H9 (cell line): ENCODE data around the gene ARHGAP45. TPM values are rescaled to one million over a fixed set of nuclear protein-coding genes. Genes with fewer than 3 reads are reported as not detected.
A peak's percentile ranks its signal among the peaks of the same experiment; 100 is the strongest.

Experiments used
- DNase-seq: peaks from one replicate; pipeline ENCODE4 v3.0.0-alpha.2; 2017
- H2AFZ ChIP-seq: one replicate; pipeline ENCODE4 v1.6.1; 2013; ENCODE audit warnings: mild to moderate bottlenecking, low read length, control low read depth, moderate library complexity
- H2AK5ac ChIP-seq: 2 replicates; pipeline ENCODE4 v1.6.1; 2013; ENCODE audit warnings: low read length, control low read depth, mixed read lengths; ENCODE audit not compliant: insufficient read length
- H2BK120ac ChIP-seq: one replicate; pipeline ENCODE4 v1.6.1; 2013; ENCODE audit warnings: low read depth, mild to moderate bottlenecking, low read length, control low read depth, inconsistent platforms; ENCODE audit not compliant: poor library complexity, severe bottlenecking
- H2BK12ac ChIP-seq: 2 replicates; pipeline ENCODE4 v1.6.1; 2013; ENCODE audit warnings: low read length, control low read depth, mixed read lengths, low read depth; ENCODE audit not compliant: insufficient read length
- H2BK15ac ChIP-seq: 2 replicates; pipeline ENCODE4 v1.6.1; 2013; ENCODE audit warnings: low read depth, low read length, control low read depth
- H2BK20ac ChIP-seq: one replicate; pipeline ENCODE4 v1.6.1; 2013; ENCODE audit warnings: low read depth, mild to moderate bottlenecking, low read length, control low read depth, inconsistent platforms; ENCODE audit not compliant: poor library complexity, severe bottlenecking
- H2BK5ac ChIP-seq: 2 replicates; pipeline ENCODE4 v1.6.1; 2013; ENCODE audit warnings: low read length, control low read depth, mixed read lengths; ENCODE audit not compliant: insufficient read length
- H3K14ac ChIP-seq: 2 replicates; pipeline ENCODE4 v1.6.1; 2013; ENCODE audit warnings: low read length, control low read depth; ENCODE audit not compliant: insufficient read depth
- H3K18ac ChIP-seq: 2 replicates; pipeline ENCODE4 v1.6.1; 2013; ENCODE audit warnings: low read depth, mild to moderate bottlenecking, mixed read lengths, low read length, control low read depth; ENCODE audit not compliant: insufficient read length
- H3K23ac ChIP-seq: 2 replicates; pipeline ENCODE4 v1.6.1; 2013; ENCODE audit warnings: low read length, control low read depth, mixed read lengths, low read depth; ENCODE audit not compliant: insufficient read length
- H3K23me2 ChIP-seq: 2 replicates; pipeline ENCODE4 v1.6.1; 2013; ENCODE audit warnings: low read depth, mild to moderate bottlenecking, mixed read lengths, low read length, control low read depth; ENCODE audit not compliant: insufficient read length, poor library complexity, severe bottlenecking
- H3K27ac ChIP-seq: 2 replicates; pipeline ENCODE4 v1.5.1; 2013; ENCODE audit warnings: low read length, control low read depth, mixed read lengths, low read depth; ENCODE audit not compliant: insufficient read length
- H3K27me3 ChIP-seq: 2 replicates; pipeline ENCODE4 v1.6.1; 2013; ENCODE audit warnings: low read length, control low read depth, inconsistent platforms; ENCODE audit not compliant: insufficient read depth
- H3K4ac ChIP-seq: 2 replicates; pipeline ENCODE4 v1.6.1; 2013; ENCODE audit warnings: low read depth, mild to moderate bottlenecking, control low read depth, inconsistent platforms, low read length, moderate library complexity
- H3K4me1 ChIP-seq: 2 replicates; pipeline ENCODE4 v1.6.1; 2013; ENCODE audit warnings: low read length, control low read depth, inconsistent platforms; ENCODE audit not compliant: insufficient read depth
- H3K4me2 ChIP-seq: 2 replicates; pipeline ENCODE4 v1.6.1; 2013; ENCODE audit warnings: low read length, control low read depth, mixed read lengths; ENCODE audit not compliant: insufficient read length, insufficient read depth
- H3K56ac ChIP-seq: 2 replicates; pipeline ENCODE4 v1.6.1; 2013; ENCODE audit warnings: low read depth, mild to moderate bottlenecking, mixed read lengths, low read length, control low read depth; ENCODE audit not compliant: insufficient read length
- H3K79me1 ChIP-seq: 2 replicates; pipeline ENCODE4 v1.6.1; 2013; ENCODE audit warnings: low read depth, mild to moderate bottlenecking, moderate library complexity, low read length, control low read depth, inconsistent platforms; ENCODE audit not compliant: insufficient read depth, poor library complexity, severe bottlenecking
- H3K79me2 ChIP-seq: 2 replicates; pipeline ENCODE4 v1.6.1; 2013; ENCODE audit warnings: low read length, control low read depth, inconsistent platforms; ENCODE audit not compliant: insufficient read depth
- H3K9ac ChIP-seq: 2 replicates; pipeline ENCODE4 v1.6.1; 2013; ENCODE audit warnings: low read length, control low read depth, mixed read lengths; ENCODE audit not compliant: insufficient read length; ENCODE audit errors: extremely low read depth
- H3K9me3 ChIP-seq: one replicate; pipeline ENCODE4 v1.6.1; 2013; ENCODE audit warnings: low read depth, low read length, inconsistent platforms; ENCODE audit not compliant: control insufficient read depth
- H3T11ph ChIP-seq: one replicate; pipeline ENCODE4 v1.6.1; 2013; ENCODE audit warnings: mild to moderate bottlenecking, low read length, control low read depth, inconsistent platforms
- H4K20me1 ChIP-seq: one replicate; pipeline ENCODE4 v1.6.1; 2013; ENCODE audit not compliant: control insufficient read depth, insufficient read length, insufficient read depth
- H4K5ac ChIP-seq: 2 replicates; pipeline ENCODE4 v1.6.1; 2013; ENCODE audit warnings: low read depth, mild to moderate bottlenecking, mixed read lengths, low read length, control low read depth; ENCODE audit not compliant: insufficient read length
- H4K8ac ChIP-seq: replicated peaks from 2 replicates; pipeline ENCODE4 v1.6.1; 2013; ENCODE audit warnings: low read length, control low read depth, mixed read lengths, low read depth; ENCODE audit not compliant: insufficient read length
- H4K91ac ChIP-seq: 2 replicates; pipeline ENCODE4 v1.6.1; 2013; ENCODE audit warnings: low read depth, mild to moderate bottlenecking, moderate library complexity, mixed read lengths, low read length, control low read depth; ENCODE audit not compliant: insufficient read length
- H3K27ac Mint-ChIP-seq, 3 experiments: 2 replicates in 2 of 3; 3 replicates in 1 of 3; pipeline ENCODE4 v1.8.0; 2020 to 2021; ENCODE audit warnings: mixed read lengths in 3 of 3, mild to moderate bottlenecking in 1 of 3, moderate library complexity in 1 of 3
- H3K27me3 Mint-ChIP-seq: 2 replicates; pipeline ENCODE4 v1.8.0; 2021; ENCODE audit warnings: low read depth, mild to moderate bottlenecking, moderate library complexity, mixed read lengths
- H3K36me3 Mint-ChIP-seq, 3 experiments: 2 replicates in 2 of 3; 3 replicates in 1 of 3; pipeline ENCODE4 v1.8.0; 2020 to 2021; ENCODE audit warnings: low read depth in 3 of 3, mixed read lengths in 3 of 3; ENCODE audit not compliant: insufficient read depth in 1 of 3
- H3K4me1 Mint-ChIP-seq, 2 experiments: 2 replicates each; pipeline ENCODE4 v1.8.0; 2020; ENCODE audit warnings: mixed read lengths in 2 of 2
- H3K4me3 Mint-ChIP-seq, 2 experiments: 2 replicates in 1 of 2; 3 replicates in 1 of 2; pipeline ENCODE4 v1.8.0; 2020 to 2021; ENCODE audit warnings: mild to moderate bottlenecking in 2 of 2, mixed read lengths in 2 of 2, moderate library complexity in 1 of 2
- H3K9me3 Mint-ChIP-seq, 2 experiments: 2 replicates in 1 of 2; 3 replicates in 1 of 2; pipeline ENCODE4 v1.8.0; 2020; ENCODE audit warnings: mild to moderate bottlenecking in 2 of 2, mixed read lengths in 2 of 2, moderate library complexity in 1 of 2
- CTCF ChIP-seq: fragments of 200-600 bp; sonication (generic); conservative IDR thresholded peaks from 3 replicates; pipeline ENCODE4 v1.8.0; 2021; ENCODE audit warnings: antibody characterized with exemption, mild to moderate bottlenecking
- WGBS: extraction: QIAGEN DNeasy Blood & Tissue Kit; methylation state at CpG from one replicate; pipeline ENCODE4 v1.1.7; 2013; ENCODE audit warnings: missing lambda C conversion rate, low lambda C conversion rate, mixed read lengths; ENCODE audit not compliant: insufficient read length; ENCODE audit errors: extremely low coverage; 5-methylcytosine and 5-hydroxymethylcytosine counted together
- total RNA-seq: library from RNA; stranded (reverse); gene quantifications from 2 replicates; pipeline ENCODE4 v1.2.1, GENCODE V29; 2021

The ARHGAP45 gene
- total RNA-seq, 1 experiment from 2014 or later: 39.8 TPM

GRCh38 chr19:1057176-1057855 is 9.7 kb upstream of the ARHGAP45 start:
- DNase-seq: peak; percentile 43
- H3K79me1 ChIP-seq: no peaks in the 10 kb centered on the region
- no peak overlapping the region for H3K4me2 ChIP-seq
- H3K4me3 Mint-ChIP-seq: peak overlapping the region in 1 of 2 experiments; percentile 9; a peak in 1 of 5 replicates
- H3K14ac ChIP-seq: no peak overlapping the region
- no peak overlapping the region for H2BK5ac ChIP-seq
- H3K27me3 ChIP-seq: no peaks in the 10 kb centered on the region
- peaks cover 19% of the 10 kb centered on the region for H3K9me3 ChIP-seq
- no peak overlapping the region for H2BK12ac ChIP-seq
- no peaks in the 10 kb centered on the region for H3K9me3 Mint-ChIP-seq
- no peak overlapping the region for H2AK5ac ChIP-seq
- H3K4ac ChIP-seq: no peak overlapping the region
- peaks cover 0 to 17% (median 15%) of the 10 kb centered on the region in 3 experiments; a peak in 3 of 7 replicates for H3K36me3 Mint-ChIP-seq
- H3K9ac ChIP-seq: no peak overlapping the region
- no peak overlapping the region for H3T11ph ChIP-seq
- no peaks in the 10 kb centered on the region for H4K20me1 ChIP-seq
- no peaks in the 10 kb centered on the region; the same call in none of the 2 replicates for H3K27me3 Mint-ChIP-seq
- no CpG with 5 or more reads among the region's 3 CpGs for WGBS
- H4K5ac ChIP-seq: no peak overlapping the region
- no peak overlapping the region for H4K91ac ChIP-seq
- H2BK120ac ChIP-seq: no peak overlapping the region
- H3K23me2 ChIP-seq: peaks cover 4% of the 10 kb centered on the region
- H3K56ac ChIP-seq: no peak overlapping the region
- H2AFZ ChIP-seq: no peak overlapping the region
- no peak overlapping the region for H3K27ac Mint-ChIP-seq
- TF ChIP-seq CTCF: no peak; the same call in 2 of the 3 replicates
- no peaks in the 10 kb centered on the region for H3K79me2 ChIP-seq
- H2BK20ac ChIP-seq: no peak overlapping the region
- no peak overlapping the region for H3K27ac ChIP-seq
- H2BK15ac ChIP-seq: no peak overlapping the region
- no peaks in the 10 kb centered on the region for H3K4me1 ChIP-seq
- H3K18ac ChIP-seq: no peak overlapping the region
- no peak overlapping the region for H3K23ac ChIP-seq
- peaks cover 0 to 9% of the 10 kb centered on the region in 2 experiments; a peak in 3 of 4 replicates for H3K4me1 Mint-ChIP-seq
- H4K8ac ChIP-seq: no peak overlapping the region
